HepG2 (cell line): ENCODE measurements around the gene NABP1. TPM values are rescaled to one million over a fixed set of nuclear protein-coding genes. Genes with fewer than 3 reads are reported as not detected.

Source experiments
- polyA plus RNA-seq, 8 experiments: library from polyadenylated mRNA; depleted of rRNA in 3 of 8; stranded (reverse) in 7 of 8; unstranded in 1 of 8; fragments of >200 nt; fragmentation: Illumina TruSeq in 4 of 8; extraction: Trizol in 4 of 8; gene quantifications; 2 replicates each; pipeline versions ENCODE4 v1.2.1 to v1.2.3, GENCODE V29; 2011 to 2016; ENCODE audit warnings: low read depth in 4 of 8, missing spikeins in 1 of 8, mixed read lengths in 1 of 8; ENCODE audit not compliant: insufficient read depth in 1 of 8
- small RNA-seq, 3 experiments: library from RNA; depleted of rRNA; stranded (forward); fragments of <200 nt; gene quantifications; one replicate each; pipeline ENCODE3, GENCODE V24; 2012; ENCODE audit warnings: low read depth in 2 of 3, low replicate concordance in 1 of 3; ENCODE audit not compliant: insufficient read length in 3 of 3, insufficient read depth in 2 of 3
- total RNA-seq, 5 experiments: library from RNA; depleted of rRNA; stranded (reverse); fragments of >200 nt; fragmentation: Illumina TruSeq; extraction: Trizol; gene quantifications; 2 replicates each; pipeline ENCODE4 v1.2.3, GENCODE V29; 2016; ENCODE audit warnings: low read depth in 1 of 5

Gene NABP1
- total and polyA plus RNA-seq, 2 of the 13 experiments (the other 11 are each of a cell fraction or from before 2014, with no cell fraction given) = 14.9 to 19.8 TPM

Small RNA genes within 50 kb of the gene (small RNA-seq; reads per million reads assigned to genes)
- gene RF02271 = 0 reads per million in 3 experiments

Other genes starting within 250 kb of the NABP1 start
- 7.6 and 11.2 TPM in 2 replicates for gene CAVIN2, start 169.0 kb downstream of the NABP1 start, total RNA-seq (2016; rRNA removed; fragmentation: Illumina TruSeq; extraction: Trizol)
- 28.1 and 38.8 TPM in 2 replicates for gene CAVIN2, start 169.0 kb downstream of the NABP1 start, polyA plus RNA-seq (2011; rRNA removed)